Stimulated activated memory B cell treated with anti-CD40 and anti-IgM and Interleukin-4, amounts not matched to agents 10 μg/mL and 1 μg/mL and 100 μg/mL, for 72 hours (primary cell): ENCODE measurements around the gene PLEKHG1.

Source experiments
- ATAC-seq: fragments of 150-1000 bp; cut with Tn5 transposase; 2 replicates; pipeline ENCODE4 v1.10.0; 2021
- H3K27ac Mint-ChIP-seq: one replicate; pipeline ENCODE4 v1.8.0; 2022; ENCODE audit warnings: mild to moderate bottlenecking, mixed read lengths
- H3K27me3 Mint-ChIP-seq: one replicate; pipeline ENCODE4 v1.8.0; 2022; ENCODE audit warnings: mixed read lengths
- H3K36me3 Mint-ChIP-seq: one replicate; pipeline ENCODE4 v1.8.0; 2022; ENCODE audit warnings: mixed read lengths
- H3K4me1 Mint-ChIP-seq: one replicate; pipeline ENCODE4 v1.8.0; 2022; ENCODE audit warnings: mixed read lengths
- H3K4me3 Mint-ChIP-seq: one replicate; pipeline ENCODE4 v1.8.0; 2022; ENCODE audit warnings: mild to moderate bottlenecking, moderate library complexity, mixed read lengths
- H3K9me3 Mint-ChIP-seq: one replicate; pipeline ENCODE4 v1.8.0; 2022; ENCODE audit warnings: mixed read lengths

The PLEKHG1 gene

GRCh38 chr6:150580489-150580888, 19.2 kb upstream of the PLEKHG1 start:
- H3K27ac Mint-ChIP-seq, result no peak overlapping the region
- ATAC-seq, result no peak
- H3K36me3 Mint-ChIP-seq, result no peaks in the 10 kb centered on the region
- peaks cover 26% of the 10 kb centered on the region for H3K27me3 Mint-ChIP-seq
- no peak overlapping the region for H3K4me3 Mint-ChIP-seq
- no peaks in the 10 kb centered on the region for H3K9me3 Mint-ChIP-seq
- peaks cover 10% of the 10 kb centered on the region for H3K4me1 Mint-ChIP-seq

DNA sequence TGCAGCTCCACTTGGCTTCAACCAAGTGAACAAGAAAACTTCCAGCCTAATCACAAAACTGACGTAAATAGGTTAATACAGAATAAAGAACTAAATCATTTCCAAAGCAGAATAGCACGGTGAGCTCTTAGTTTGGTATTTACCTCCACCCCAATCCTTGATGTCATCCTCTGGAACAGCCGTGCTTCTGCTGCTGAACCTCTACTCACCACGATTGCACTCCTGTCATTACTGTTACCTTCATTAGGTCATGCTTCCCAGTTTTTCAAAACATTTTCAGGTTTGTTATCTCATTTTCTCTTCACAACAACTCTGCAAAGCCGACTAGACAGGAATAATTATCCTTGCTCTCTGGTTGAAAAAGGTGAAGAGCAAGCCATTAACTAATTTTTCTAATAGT, 15.6 kb upstream of the PLEKHG1 start:
- no peak overlapping the region for H3K27ac Mint-ChIP-seq
- no peak overlapping the region for H3K4me3 Mint-ChIP-seq
- no peaks in the 10 kb centered on the region for H3K36me3 Mint-ChIP-seq
- H3K9me3 Mint-ChIP-seq, result no peaks in the 10 kb centered on the region
- no peaks in the 10 kb centered on the region for H3K4me1 Mint-ChIP-seq
- no peaks in the 10 kb centered on the region for H3K27me3 Mint-ChIP-seq
- no peak for ATAC-seq

- ATAC-seq, result no peak
These were observed 15.1 kb upstream of the PLEKHG1 start for GRCh38 chr6:150584596-150584995.

DNA sequence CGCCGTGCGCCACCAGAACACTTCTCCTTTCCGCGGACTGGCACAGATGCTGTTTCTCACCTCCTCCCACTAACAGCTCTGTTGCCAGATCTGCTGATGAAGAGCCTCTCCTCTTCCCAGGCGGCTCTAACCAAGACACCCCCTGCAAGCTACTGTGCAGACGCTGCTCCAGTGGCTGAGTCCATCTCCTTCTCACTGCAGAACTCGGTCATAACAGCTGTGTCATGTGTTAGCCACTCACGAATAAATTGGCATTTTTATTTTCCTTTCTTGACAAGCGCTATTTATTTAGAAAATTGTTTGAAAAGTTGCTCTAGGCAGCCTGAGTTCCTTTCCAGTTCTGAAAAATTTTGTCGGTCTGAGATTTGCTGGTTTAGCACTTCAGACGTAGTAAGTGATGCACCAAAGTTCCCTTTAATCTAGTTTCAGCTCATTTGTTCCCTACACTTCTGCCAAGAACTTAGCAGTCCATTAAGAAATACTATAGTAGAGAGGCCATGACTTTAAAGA, 12.8 kb upstream of the PLEKHG1 start:
- Mint-ChIP-seq H3K27ac (no peak overlapping the region), H3K36me3 (no peaks in the 10 kb centered on the region), H3K4me1 (peaks cover 7% of the 10 kb centered on the region), H3K9me3 (no peaks in the 10 kb centered on the region), H3K4me3 (no peak overlapping the region), H3K27me3 (no peaks in the 10 kb centered on the region)
- no peak for ATAC-seq

More at GRCh38 chr6:150584596-150584995, 15.1 kb upstream of the PLEKHG1 start:
- Mint-ChIP-seq H3K9me3 (no peaks in the 10 kb centered on the region), H3K27me3 (no peaks in the 10 kb centered on the region), H3K4me1 (no peaks in the 10 kb centered on the region), H3K4me3 (no peak overlapping the region), H3K36me3 (no peaks in the 10 kb centered on the region), H3K27ac (no peak overlapping the region)

GRCh38 chr6:150587637-150588036, 12.0 kb upstream of the PLEKHG1 start:
- H3K4me3 Mint-ChIP-seq, result no peak overlapping the region
- H3K27me3 Mint-ChIP-seq, result no peaks in the 10 kb centered on the region
- H3K27ac Mint-ChIP-seq, result no peak overlapping the region
- H3K9me3 Mint-ChIP-seq, result no peaks in the 10 kb centered on the region
- peaks cover 7% of the 10 kb centered on the region for H3K4me1 Mint-ChIP-seq
- H3K36me3 Mint-ChIP-seq, result no peaks in the 10 kb centered on the region
- no peak for ATAC-seq

DNA sequence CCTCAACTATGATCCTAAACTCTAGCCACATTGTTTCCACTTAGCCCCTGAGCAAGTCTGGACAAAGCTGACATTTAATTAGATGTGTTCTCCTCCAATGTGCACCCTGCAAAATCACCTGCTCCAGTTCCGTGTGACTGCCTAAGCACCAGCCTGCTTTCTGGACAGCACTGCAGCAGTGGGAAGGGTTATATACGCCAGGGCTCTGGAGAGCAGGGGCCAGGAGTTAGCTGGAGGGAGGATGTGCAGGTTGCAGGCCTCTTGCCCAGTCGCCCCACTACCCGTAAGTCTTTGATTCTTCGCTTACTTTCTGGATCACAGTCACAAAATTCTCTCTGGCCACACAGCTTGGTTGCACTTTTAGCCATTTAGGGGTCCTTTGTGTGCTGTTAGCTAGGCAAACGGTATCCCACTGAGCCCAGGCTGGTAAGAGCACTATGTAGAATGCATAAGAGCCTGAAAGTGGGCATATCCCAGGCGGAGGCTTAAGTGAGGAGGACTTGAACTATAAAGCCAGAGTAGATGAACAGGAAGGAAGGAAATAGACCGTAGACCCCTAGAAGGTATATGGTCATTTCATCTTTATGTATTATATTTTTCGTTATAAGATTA, 10.7 kb upstream of the PLEKHG1 start:
- H3K27ac Mint-ChIP-seq, result no peak overlapping the region

DNA sequence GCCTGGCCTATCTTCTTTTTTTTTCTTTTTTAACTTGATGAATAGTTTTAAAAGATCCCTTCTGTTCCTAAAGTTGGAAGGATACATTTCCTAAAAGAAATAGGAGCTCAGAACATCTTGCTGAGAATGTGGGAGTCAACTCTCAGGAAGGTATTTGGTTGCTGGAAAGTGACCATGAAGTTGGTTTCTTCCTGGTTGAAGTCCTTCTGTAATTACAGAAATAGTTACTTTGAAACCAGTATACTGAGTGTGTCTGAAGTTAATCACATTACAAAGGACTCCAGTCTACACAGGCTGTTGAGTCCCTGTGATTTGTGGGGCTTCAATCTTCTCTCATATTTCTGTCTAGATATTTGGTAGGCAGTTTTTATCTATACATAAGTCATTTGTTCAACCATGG, 9.8 kb upstream of the PLEKHG1 start:
- Mint-ChIP-seq H3K4me1 (peaks cover 7% of the 10 kb centered on the region), H3K9me3 (no peaks in the 10 kb centered on the region), H3K27ac (no peak overlapping the region), H3K27me3 (no peaks in the 10 kb centered on the region), H3K36me3 (no peaks in the 10 kb centered on the region), H3K4me3 (no peak overlapping the region)
- no peak for ATAC-seq

More for the DNA sequence above, 10.7 kb upstream of the PLEKHG1 start:
- H3K27me3 Mint-ChIP-seq, result no peaks in the 10 kb centered on the region
- H3K4me1 Mint-ChIP-seq, result peaks cover 7% of the 10 kb centered on the region
- H3K36me3 Mint-ChIP-seq, result no peaks in the 10 kb centered on the region
- H3K4me3 Mint-ChIP-seq, result no peak overlapping the region
- H3K9me3 Mint-ChIP-seq, result no peaks in the 10 kb centered on the region
- no peak for ATAC-seq

DNA sequence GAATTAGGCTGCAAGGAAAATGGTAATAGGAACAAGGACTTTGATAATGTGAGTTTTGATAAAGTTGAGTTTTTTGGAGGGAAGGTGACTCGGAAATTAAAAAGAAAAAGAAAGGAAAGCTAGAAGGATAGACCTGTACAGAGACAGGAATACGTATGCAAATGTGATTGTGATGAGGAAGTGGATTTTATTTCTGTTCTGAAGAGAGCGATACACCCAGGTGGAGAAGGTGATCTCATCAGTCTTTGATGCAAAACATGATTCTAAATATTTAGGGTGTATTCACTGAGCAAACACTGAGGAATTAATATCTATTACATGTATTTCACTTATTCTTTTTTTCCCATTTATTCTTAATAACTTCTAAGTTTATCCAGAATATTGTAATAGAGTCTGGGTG, 9.2 kb upstream of the PLEKHG1 start:
- Mint-ChIP-seq H3K36me3 (no peaks in the 10 kb centered on the region), H3K27me3 (no peaks in the 10 kb centered on the region), H3K9me3 (no peaks in the 10 kb centered on the region), H3K4me3 (peak overlapping the region; percentile 11), H3K4me1 (peaks cover 7% of the 10 kb centered on the region), H3K27ac (no peak overlapping the region)
- ATAC-seq, result no peak

DNA sequence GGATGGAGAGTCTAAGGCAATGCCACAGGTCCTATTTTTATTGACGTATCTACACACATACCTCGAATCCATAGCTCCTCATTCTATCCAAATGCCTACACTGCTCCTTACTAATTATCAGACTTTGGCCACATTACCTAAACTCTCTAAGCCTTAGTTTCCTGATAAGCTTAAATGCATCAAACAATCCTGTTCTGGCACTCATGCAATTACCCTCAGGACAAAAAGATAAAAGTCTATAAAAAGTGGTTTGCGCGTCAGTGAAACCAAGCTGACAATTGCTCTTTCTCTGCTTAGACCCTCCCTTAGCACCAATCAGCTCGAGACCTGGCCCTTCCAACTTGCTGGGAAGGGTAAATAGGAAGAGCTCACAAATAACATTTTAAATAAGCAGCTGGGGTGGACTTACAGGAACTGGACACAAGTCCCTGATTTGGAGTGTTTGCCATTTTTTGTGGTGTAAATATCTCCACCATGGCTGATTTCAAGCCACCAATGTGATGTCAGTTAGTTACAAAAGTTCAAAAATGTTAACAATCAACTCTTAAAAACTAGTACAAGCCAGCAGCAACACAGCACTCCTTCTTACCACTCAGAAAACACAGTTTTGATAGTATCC, 7.2 kb upstream of the PLEKHG1 start:
- Mint-ChIP-seq H3K4me3 (no peak overlapping the region), H3K4me1 (peaks cover 7% of the 10 kb centered on the region), H3K27ac (no peak overlapping the region), H3K36me3 (no peaks in the 10 kb centered on the region), H3K9me3 (no peaks in the 10 kb centered on the region), H3K27me3 (no peaks in the 10 kb centered on the region)
- ATAC-seq, result no peak

- ATAC-seq, result no peak
- H3K9me3 Mint-ChIP-seq, result no peaks in the 10 kb centered on the region
- H3K4me1 Mint-ChIP-seq, result peaks cover 13% of the 10 kb centered on the region
- H3K4me3 Mint-ChIP-seq, result no peak overlapping the region
- H3K36me3 Mint-ChIP-seq, result no peaks in the 10 kb centered on the region
- no peaks in the 10 kb centered on the region for H3K27me3 Mint-ChIP-seq
- no peak overlapping the region for H3K27ac Mint-ChIP-seq
These were observed 6.6 kb upstream of the PLEKHG1 start for GRCh38 chr6:150593119-150593518.

DNA sequence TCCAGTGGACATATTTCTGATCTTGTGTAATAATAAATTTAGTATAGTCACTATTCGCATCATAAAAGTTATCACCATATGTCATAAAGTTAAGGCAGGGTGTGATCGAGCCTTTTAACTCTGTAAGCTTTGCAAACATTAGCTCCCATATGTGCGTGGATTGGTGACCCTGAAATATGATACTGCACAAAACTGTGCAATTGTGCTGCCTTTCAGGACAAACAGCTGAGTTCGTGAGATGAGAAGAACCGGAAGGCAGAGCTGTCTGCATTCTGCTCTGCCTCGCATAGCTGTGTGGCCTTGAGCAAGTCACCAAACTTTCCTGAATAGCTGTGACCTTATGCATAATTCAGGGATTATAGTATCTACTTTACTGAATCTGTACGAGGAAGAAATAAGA, 3.2 kb upstream of the PLEKHG1 start:
- H3K4me3 Mint-ChIP-seq, result no peak overlapping the region
- H3K27me3 Mint-ChIP-seq, result no peaks in the 10 kb centered on the region
- no peak for ATAC-seq
- no peaks in the 10 kb centered on the region for H3K9me3 Mint-ChIP-seq
- no peak overlapping the region for H3K27ac Mint-ChIP-seq
- H3K4me1 Mint-ChIP-seq, result peaks cover 29% of the 10 kb centered on the region
- H3K36me3 Mint-ChIP-seq, result no peaks in the 10 kb centered on the region

- peaks cover 42% of the 10 kb centered on the region for H3K4me1 Mint-ChIP-seq
- H3K27ac Mint-ChIP-seq, result peak overlapping the region; percentile 88
- no peaks in the 10 kb centered on the region for H3K27me3 Mint-ChIP-seq
- peak overlapping the region; percentile 83 for H3K4me3 Mint-ChIP-seq
- no peaks in the 10 kb centered on the region for H3K36me3 Mint-ChIP-seq
- ATAC-seq, result no peak
- H3K9me3 Mint-ChIP-seq, result no peaks in the 10 kb centered on the region
These were observed 1.3 kb upstream of the PLEKHG1 start for GRCh38 chr6:150598401-150598800.

DNA sequence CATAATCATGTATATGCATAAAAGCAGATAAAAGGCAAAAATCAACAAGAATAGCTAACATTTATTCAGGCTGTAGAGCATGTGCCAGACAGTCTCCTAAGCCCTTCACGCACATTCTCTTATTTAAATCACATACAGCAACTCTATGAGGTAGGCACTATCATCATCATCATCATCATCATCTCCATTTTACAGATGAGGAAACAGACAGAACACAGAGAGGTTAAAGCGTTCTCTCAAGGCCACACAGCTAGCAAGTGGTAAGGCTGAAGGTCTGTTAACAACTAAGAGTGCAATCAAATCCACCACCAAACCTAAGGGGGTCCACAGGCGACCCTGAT, 857 bp upstream of the PLEKHG1 start:
- H3K27me3 Mint-ChIP-seq, result no peaks in the 10 kb centered on the region
- ATAC-seq, result no peak
- peaks cover 42% of the 10 kb centered on the region for H3K4me1 Mint-ChIP-seq
- H3K27ac Mint-ChIP-seq, result peak overlapping the region; percentile 88
- H3K36me3 Mint-ChIP-seq, result no peaks in the 10 kb centered on the region
- peak overlapping the region; percentile 83 for H3K4me3 Mint-ChIP-seq
- no peaks in the 10 kb centered on the region for H3K9me3 Mint-ChIP-seq

- Mint-ChIP-seq H3K27me3 (no peaks in the 10 kb centered on the region), H3K27ac (peak overlapping the region; percentile 99), H3K4me3 (peak overlapping the region; percentile 83), H3K4me1 (peaks cover 49% of the 10 kb centered on the region), H3K36me3 (no peaks in the 10 kb centered on the region), H3K9me3 (no peaks in the 10 kb centered on the region)
- peak; percentile 68 for ATAC-seq
These were observed 270 bp downstream of the PLEKHG1 start for GRCh38 chr6:150600010-150600300.

DNA sequence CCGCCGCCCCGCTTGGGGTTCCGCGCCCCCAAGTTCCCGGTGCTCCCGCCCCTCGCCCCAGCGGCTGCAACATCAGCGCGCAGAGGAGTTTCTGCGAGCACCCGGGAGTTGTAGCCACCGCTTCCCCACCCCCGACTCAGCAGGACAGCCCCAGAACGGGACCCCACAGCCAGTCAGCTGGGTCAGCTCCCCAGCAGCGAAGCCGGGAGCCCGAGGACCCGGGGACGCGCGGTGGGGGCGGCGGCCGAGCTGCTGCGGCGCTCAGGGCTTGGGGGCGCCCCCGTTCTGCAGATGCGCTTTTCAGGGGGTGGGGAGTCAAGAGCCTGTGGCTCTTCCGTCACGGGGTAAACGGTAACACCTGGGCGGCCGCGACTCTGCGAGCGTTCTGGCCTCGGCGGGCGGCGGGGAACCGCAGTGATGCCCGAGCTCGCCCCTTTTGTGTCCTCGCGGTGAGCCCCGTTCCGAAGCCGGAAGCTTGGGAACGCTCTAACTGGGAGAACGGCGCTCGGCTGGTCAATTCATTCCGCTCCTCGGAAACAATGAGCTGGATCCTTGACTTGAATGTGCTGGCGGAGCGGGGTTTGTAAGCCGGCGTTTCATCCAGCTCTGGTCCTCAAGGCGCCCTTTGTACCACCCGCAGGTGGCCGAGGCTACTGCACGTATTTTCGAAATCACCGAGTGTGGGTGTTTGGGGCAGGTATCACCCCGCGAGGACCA, 774 bp downstream of the PLEKHG1 start:
- H3K4me1 Mint-ChIP-seq, result peaks cover 54% of the 10 kb centered on the region
- no peaks in the 10 kb centered on the region for H3K27me3 Mint-ChIP-seq

GRCh38 chr6:150601439-150601838, 1.8 kb downstream of the PLEKHG1 start:
- peak overlapping the region; percentile 99 for H3K4me3 Mint-ChIP-seq
- ATAC-seq, result no peak
- peaks cover 3% of the 10 kb centered on the region for H3K36me3 Mint-ChIP-seq
- no peaks in the 10 kb centered on the region for H3K9me3 Mint-ChIP-seq
- H3K4me1 Mint-ChIP-seq, result peaks cover 58% of the 10 kb centered on the region
- H3K27ac Mint-ChIP-seq, result peak overlapping the region; percentile 99
- no peaks in the 10 kb centered on the region for H3K27me3 Mint-ChIP-seq

More for the DNA sequence above, 774 bp downstream of the PLEKHG1 start:
- peak; percentile 91 for ATAC-seq
- H3K36me3 Mint-ChIP-seq, result no peaks in the 10 kb centered on the region
- no peaks in the 10 kb centered on the region for H3K9me3 Mint-ChIP-seq
- peak overlapping the region; percentile 99 for H3K4me3 Mint-ChIP-seq
- peak overlapping the region; percentile 99 for H3K27ac Mint-ChIP-seq
